GM10248 (cell line): ENCODE data around the gene SERGEF.

Source experiments
- CTCF ChIA-PET: fragments of 300-600 bp; sonication (Branson Sonifier 250); formaldehyde crosslinking; extraction: SDS; loops from one replicate; lab custom pipeline; 2021; ENCODE audit warnings: antibody characterized with exemption; lab: Yijun Ruan, JAX
- POLR2A ChIA-PET: fragments of 350-650 bp; sonication (Branson Sonifier 250); formaldehyde crosslinking; extraction: SDS; loops from one replicate; lab custom pipeline; 2020; ENCODE audit warnings: antibody characterized with exemption; lab: Yijun Ruan, JAX
- DNase-seq: peaks from one replicate; pipeline ENCODE4 v3.0.0; 2012; ENCODE audit errors: extremely low spot score
- TF ChIP-seq, protein P1 (sequence below): IDR thresholded peaks from 2 replicates; pipeline ENCODE4 v1.5.1; 2012; ENCODE audit warnings: mild to moderate bottlenecking, low read depth; ENCODE audit errors: extremely low read depth, missing control alignments, control extremely low read depth

Gene SERGEF

DNA sequence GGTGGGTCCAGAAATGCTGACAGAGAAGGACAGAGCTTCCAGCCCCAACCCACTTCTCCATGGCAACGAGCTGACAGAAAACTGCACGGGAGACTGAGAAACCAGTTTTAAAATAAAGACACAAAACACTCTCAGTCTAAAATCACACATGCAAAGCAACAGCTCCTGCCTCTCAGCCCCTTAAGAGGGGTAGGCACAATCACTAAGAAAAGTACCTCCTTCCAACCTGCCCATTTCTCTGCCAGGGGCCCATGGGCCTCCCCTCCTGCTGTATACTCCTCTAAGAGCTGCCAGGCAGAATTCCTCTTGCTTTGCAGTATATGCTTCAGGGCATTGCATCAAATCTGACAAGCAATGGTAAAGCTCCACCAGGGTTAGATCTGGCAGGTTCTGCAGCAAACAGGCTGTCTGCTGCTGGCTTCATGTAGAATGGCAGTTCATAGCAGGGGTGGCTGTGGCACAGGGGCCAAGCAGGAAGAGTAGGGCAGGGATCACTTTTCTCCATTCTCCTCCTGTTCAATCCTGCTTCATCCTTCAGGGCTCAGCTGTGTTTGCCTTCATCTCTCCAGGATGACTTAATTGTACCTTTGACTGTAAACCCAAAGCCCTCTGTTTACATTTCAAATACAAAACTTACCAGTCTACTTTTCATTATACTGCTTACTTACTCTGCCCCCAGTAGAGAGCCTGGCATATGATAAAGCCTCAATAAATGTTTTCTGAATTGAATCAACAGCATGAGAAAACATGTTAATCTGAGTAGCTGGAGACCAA, 200.6 kb downstream of the SERGEF start:
- no peak for DNase-seq
- POLR2A ChIA-PET = no interaction called here
- TF ChIP-seq, protein P1, sequence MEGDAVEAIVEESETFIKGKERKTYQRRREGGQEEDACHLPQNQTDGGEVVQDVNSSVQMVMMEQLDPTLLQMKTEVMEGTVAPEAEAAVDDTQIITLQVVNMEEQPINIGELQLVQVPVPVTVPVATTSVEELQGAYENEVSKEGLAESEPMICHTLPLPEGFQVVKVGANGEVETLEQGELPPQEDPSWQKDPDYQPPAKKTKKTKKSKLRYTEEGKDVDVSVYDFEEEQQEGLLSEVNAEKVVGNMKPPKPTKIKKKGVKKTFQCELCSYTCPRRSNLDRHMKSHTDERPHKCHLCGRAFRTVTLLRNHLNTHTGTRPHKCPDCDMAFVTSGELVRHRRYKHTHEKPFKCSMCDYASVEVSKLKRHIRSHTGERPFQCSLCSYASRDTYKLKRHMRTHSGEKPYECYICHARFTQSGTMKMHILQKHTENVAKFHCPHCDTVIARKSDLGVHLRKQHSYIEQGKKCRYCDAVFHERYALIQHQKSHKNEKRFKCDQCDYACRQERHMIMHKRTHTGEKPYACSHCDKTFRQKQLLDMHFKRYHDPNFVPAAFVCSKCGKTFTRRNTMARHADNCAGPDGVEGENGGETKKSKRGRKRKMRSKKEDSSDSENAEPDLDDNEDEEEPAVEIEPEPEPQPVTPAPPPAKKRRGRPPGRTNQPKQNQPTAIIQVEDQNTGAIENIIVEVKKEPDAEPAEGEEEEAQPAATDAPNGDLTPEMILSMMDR = no peak
- CTCF ChIA-PET = interaction anchor here (1.0 to 1.4 kb wide), 5 partner anchors 16 to 167 kb away, joined by 3 to 6 read pairs (median 3); no protein-coding TSS in a partner anchor

DNA sequence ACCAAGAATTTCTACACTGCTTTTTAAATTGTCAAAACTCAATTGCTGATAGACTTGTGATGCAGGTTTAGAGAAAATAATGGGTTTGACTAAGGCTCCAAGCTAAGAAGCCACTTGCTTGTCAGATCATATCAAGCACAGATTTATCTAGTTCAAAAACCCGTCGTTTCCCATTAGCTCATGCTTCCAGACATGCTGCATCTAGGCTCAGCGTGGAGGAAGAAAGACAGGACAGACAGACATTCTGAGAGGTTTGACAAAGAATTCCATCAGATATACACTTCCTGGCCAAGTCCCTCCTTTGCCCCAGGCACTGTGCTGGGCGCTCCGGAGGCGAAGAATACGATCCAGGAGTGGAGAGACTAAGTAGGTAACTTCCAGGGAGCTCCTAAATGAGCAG, 201.5 kb downstream of the SERGEF start:
- DNase-seq = no peak
- TF ChIP-seq, protein P1 = no peak
- ChIA-PET CTCF (interaction anchor here (1.2 kb wide), 1 partner anchor 168 kb away, joined by 3 read pairs; no protein-coding TSS in a partner anchor), POLR2A (no interaction called here)

DNA sequence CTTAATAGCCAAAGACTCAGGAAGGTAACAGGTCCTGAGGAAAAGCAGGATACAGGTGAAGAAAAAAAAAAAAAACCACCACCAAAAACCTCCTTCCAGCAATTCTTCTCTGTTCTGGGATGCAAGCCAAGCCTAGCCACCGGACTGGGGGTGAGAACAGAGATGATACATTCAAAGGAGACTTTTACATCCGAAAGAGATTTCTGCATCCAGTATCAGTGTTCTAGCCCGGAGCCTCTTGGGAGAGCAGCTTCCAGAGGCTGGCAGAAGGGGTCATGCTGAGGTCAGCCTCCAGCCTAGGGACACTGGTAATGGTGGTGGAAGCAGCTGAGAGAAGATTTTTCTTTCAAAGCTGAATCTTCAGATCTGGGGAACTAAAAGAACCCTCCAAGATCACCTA, 202.1 kb downstream of the SERGEF start:
- ChIA-PET CTCF (interaction anchor here (1.2 kb wide), 1 partner anchor 168 kb away, joined by 3 read pairs; no protein-coding TSS in a partner anchor), POLR2A (no interaction called here)
- no peak for DNase-seq
- TF ChIP-seq, protein P1 = no peak

DNA sequence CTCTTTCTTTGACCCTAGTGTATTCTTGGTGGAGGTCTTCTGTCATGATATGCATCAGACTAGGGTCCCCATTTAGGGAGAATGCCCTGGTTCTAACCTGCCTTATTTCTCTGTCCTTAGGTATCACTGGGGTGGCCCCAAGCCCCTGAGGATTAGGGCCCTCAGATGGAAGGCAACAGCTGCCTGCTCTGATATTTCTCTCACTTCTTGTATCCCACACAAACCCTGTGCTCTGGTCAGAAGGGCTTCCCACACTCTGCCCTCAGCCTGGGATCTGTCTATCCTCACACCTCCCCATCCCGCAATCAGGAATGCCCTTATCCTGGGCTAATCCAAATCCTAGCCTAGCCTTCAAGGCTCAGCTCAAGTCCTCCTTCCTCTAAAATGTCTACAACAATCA, 202.8 kb downstream of the SERGEF start:
- TF ChIP-seq, protein P1 = no peak
- no peak for DNase-seq
- CTCF ChIA-PET = no interaction called here
- POLR2A ChIA-PET = no interaction called here

DNA sequence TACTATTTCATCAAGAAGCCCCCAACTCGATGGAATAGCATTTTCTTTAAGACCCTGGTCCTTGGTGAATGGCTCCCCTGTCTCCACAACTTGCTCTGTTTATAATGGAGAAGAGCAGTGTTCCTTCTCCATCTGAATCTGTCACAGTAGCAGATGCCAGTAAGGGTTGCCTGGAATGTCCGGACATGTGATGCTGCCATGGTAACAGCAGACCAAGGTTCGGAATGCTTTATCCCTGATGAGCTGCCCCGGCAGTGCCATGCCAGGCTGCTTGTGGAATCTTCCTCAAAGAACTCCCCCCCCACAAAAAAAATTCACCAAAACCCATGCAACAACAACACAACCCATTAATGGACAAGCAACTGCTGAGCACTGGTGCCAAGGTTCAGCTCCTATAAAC, 205.8 kb downstream of the SERGEF start:
- ChIA-PET CTCF (interaction anchor here (0.9 kb wide), 1 partner anchor 76 kb away, joined by 3 read pairs; no protein-coding TSS in a partner anchor), POLR2A (no interaction called here)
- TF ChIP-seq, protein P1 = no peak
- no peak for DNase-seq

DNA sequence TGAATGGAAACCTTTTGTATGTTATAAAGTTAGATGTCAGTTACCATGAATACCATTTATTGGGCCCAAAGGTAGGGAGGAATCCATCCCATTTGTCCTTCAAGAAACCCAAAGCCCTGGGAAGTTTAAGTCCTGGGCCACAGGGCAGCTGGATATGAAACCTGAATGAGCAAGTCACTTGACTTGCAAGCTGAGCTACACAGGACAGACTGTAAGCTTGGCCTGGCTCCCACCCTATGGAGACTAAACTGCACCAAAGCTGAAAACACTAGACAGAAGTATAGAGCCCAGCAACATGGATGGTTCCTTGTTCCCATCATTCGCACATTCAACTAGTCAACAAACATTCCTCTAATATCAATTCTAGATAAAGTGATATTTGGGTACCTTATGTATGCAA, 207.0 kb downstream of the SERGEF start:
- TF ChIP-seq, protein P1 = no peak
- no peak for DNase-seq
- POLR2A ChIA-PET = no interaction called here
- CTCF ChIA-PET = interaction anchor here (0.9 to 1.0 kb wide), 2 partner anchors 19 to 32 kb away, joined by 3 read pairs; no protein-coding TSS in a partner anchor
